Karpas-422 (cell line): ENCODE data around the gene PEA15. TPM values are rescaled to one million over a fixed set of nuclear protein-coding genes. Genes with fewer than 3 reads are reported as not detected.

Experiments
- total RNA-seq: library from RNA; depleted of rRNA; stranded (reverse); fragments of >200 nt; shearing (Covaris generic); gene quantifications from 2 replicates; pipeline ENCODE4 v1.2.3, GENCODE V29; 2014; ENCODE audit warnings: low replicate concordance; rRNA removed

PEA15 gene
- total RNA-seq, 1 experiment from 2014 or later, result 40.1 TPM

Other genes with a start within 250 kb of the PEA15 start
- gene PIGM, start 173.4 kb upstream of the PEA15 start, total RNA-seq, result 3.2 and 6.3 TPM in 2 replicates
- gene KCNJ10, start 135.2 kb upstream of the PEA15 start, total RNA-seq, result not detected in 2 replicates
- gene KCNJ9, start 123.8 kb upstream of the PEA15 start, total RNA-seq, result not detected in 2 replicates
- gene IGSF8, start 106.8 kb upstream of the PEA15 start, total RNA-seq, result 15.8 and 33.8 TPM in 2 replicates
- gene ATP1A2, start 89.6 kb upstream of the PEA15 start, total RNA-seq, result not detected in 2 replicates
- gene ATP1A4, start 53.8 kb upstream of the PEA15 start, total RNA-seq, result not detected in 2 replicates
- gene CASQ1, start 14.8 kb upstream of the PEA15 start, total RNA-seq, result not detected in 2 replicates
- 89.7 and 132 TPM in 2 replicates for gene DCAF8, start 57.2 kb downstream of the PEA15 start, total RNA-seq
- 27.1 and 29.3 TPM in 2 replicates for gene PEX19, start 79.7 kb downstream of the PEA15 start, total RNA-seq
- 107 TPM in 2 replicates for gene COPA, start 137.9 kb downstream of the PEA15 start, total RNA-seq
- gene NCSTN, start 138.0 kb downstream of the PEA15 start, total RNA-seq, result 76.9 and 79.9 TPM in 2 replicates
- 0.48 TPM in 1 of 2 replicates, not detected in the other for gene NHLH1, start 161.7 kb downstream of the PEA15 start, total RNA-seq
- 0.07 TPM in 1 of 2 replicates, not detected in the other for gene VANGL2, start 195.2 kb downstream of the PEA15 start, total RNA-seq